Measurements from ENCODE around the gene TENT4B. TPM values are rescaled to one million over a fixed set of nuclear protein-coding genes. Genes with fewer than 3 reads are reported as not detected.

The TENT4B gene
- total RNA-seq, 6 donors from 2014 or later: 7.2 to 19.2 (median 10.6) TPM

DNA sequence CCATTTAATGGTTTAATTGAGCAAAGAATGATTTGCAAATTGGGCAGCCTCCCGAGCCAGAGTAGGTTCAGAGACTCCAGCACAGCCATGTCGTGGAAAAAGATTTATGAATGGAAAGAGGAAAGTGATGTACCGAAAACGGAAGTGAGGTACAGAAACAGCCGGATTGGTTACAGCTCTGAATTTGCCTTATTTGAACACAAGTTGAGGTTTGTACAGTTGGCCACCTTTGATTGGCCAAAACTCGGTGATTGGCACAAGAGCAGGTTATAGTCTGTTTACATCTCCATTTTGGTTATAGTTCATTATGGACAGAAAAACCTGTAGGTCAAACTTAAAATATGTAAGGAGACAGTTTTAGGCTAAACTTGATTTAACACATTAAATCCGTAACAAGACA is 44.5 kb downstream of the TENT4B start:
- H3K27me3 ChIP-seq: no peaks in the 10 kb centered on the region
- H3K9me3 ChIP-seq: no peaks in the 10 kb centered on the region
- H3K36me3 ChIP-seq: no peaks in the 10 kb centered on the region
- ATAC-seq (ENCODE audit: low FRiP score in 2 of 2) (no peak), DNase-seq (no peak)
- no peak overlapping the region for H3K27ac ChIP-seq
- H3K4me1 ChIP-seq: peaks cover 32 to 47% (median 38%) of the 10 kb centered on the region in 4 donors
- H3K4me3 ChIP-seq: no peak overlapping the region
- no peak for TF ChIP-seq POLR2A (IDR thresholded peaks at IDR 0.05)
- WGBS, 2 donors: 88 to 90% methylated on average over 7 of the region's 7 CpGs

- H3K9me3 ChIP-seq: no peaks in the 10 kb centered on the region
- TF ChIP-seq EP300 (IDR thresholded peaks at IDR 0.05) (no peak), POLR2AphosphoS5 (IDR thresholded peaks at IDR 0.05) (no peak)
- H3K27me3 ChIP-seq: no peaks in the 10 kb centered on the region
- peaks cover 45 to 61% (median 49%) of the 10 kb centered on the region in 4 donors for H3K4me1 ChIP-seq
- DNase-seq (no peak), ATAC-seq (ENCODE audit: low FRiP score in 2 of 2) (peak in 1 of 2 donors; percentile 34)
- H3K4me3 ChIP-seq: no peak overlapping the region
- H3K27ac ChIP-seq: peak overlapping the region in 2 of 4 donors; percentile 29 to 40
- 40 to 68% methylated on average over 2 to 4 of the region's 4 CpGs for WGBS, 2 donors
- H3K36me3 ChIP-seq: no peaks in the 10 kb centered on the region
Measured at GRCh38 chr16:50198802-50199403, 45.8 kb downstream of the TENT4B start.

DNA sequence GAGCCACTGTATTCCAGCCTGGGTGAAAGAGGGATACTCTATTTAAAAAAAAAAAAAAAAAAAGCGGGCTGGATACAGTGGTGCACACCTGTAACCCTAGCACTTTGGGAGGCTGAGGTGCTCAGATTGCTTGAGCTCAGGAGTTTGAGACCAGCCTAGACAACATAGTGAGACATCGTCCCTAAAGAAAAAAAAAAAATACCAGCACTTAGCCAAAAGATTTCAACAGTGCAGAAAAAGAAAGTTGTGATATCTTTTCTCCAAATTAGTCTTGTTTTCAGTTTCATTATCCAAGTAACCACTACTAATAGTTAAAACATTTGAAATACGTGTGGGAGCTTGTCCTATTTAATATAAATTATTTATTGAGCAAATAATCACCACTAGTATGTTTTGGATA is 48.7 kb downstream of the TENT4B start:
- peaks cover 35 to 57% (median 46%) of the 10 kb centered on the region in 4 donors for H3K4me1 ChIP-seq
- TF ChIP-seq POLR2A (IDR thresholded peaks at IDR 0.05): no peak
- TF ChIP-seq, protein P1, sequence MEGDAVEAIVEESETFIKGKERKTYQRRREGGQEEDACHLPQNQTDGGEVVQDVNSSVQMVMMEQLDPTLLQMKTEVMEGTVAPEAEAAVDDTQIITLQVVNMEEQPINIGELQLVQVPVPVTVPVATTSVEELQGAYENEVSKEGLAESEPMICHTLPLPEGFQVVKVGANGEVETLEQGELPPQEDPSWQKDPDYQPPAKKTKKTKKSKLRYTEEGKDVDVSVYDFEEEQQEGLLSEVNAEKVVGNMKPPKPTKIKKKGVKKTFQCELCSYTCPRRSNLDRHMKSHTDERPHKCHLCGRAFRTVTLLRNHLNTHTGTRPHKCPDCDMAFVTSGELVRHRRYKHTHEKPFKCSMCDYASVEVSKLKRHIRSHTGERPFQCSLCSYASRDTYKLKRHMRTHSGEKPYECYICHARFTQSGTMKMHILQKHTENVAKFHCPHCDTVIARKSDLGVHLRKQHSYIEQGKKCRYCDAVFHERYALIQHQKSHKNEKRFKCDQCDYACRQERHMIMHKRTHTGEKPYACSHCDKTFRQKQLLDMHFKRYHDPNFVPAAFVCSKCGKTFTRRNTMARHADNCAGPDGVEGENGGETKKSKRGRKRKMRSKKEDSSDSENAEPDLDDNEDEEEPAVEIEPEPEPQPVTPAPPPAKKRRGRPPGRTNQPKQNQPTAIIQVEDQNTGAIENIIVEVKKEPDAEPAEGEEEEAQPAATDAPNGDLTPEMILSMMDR (IDR thresholded peaks at IDR 0.05): no peak

DNA sequence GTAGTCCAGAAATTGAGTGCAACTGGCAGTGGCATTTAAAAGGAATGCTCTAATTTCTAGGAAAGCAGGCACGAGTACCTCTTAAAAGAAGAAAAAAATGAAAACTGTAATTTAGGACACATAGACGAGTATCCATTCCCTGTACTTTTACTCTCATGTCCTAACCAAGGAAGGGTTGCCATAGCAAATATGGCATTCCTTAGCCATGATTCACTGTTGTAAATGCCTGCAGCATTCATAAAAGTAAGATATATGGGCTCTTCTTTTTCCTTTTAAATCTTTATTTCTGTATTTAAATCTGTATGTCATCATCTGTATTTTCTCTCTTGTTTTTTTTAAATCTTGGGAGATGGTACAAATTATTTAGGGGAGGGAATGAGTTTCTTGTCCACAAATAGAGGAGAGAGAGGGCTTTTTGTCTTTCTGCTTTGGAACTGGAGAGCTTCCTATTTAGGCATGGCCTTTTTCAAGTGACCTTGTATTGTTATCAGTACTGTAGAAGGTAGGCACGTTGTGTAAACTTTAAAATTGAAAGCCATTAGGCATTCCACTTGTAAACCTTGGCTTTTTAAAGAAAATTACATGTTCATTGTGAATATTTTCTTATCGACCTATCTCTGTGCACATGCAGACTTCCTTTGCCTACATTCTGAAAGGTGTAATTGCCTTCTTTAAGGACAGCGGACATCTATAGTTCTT is 50.0 kb downstream of the TENT4B start:
- TF ChIP-seq POLR2A (IDR thresholded peaks at IDR 0.05): no peak
- peak; percentile 82 to 91 for ATAC-seq (ENCODE audit: low FRiP score in 2 of 2)
- Histone ChIP-seq H3K4me3 (no peak overlapping the region), H3K9me3 (no peaks in the 10 kb centered on the region), H3K4me1 (peaks cover 39 to 60% (median 47%) of the 10 kb centered on the region in 4 donors), H3K27me3 (no peaks in the 10 kb centered on the region), H3K36me3 (no peaks in the 10 kb centered on the region), H3K27ac (peak overlapping the region; percentile 35 to 72 (median 62))
- DNase-seq: no peak
- 43 to 48% methylated on average over 5 of the region's 5 CpGs for WGBS, 2 donors

More for the DNA sequence above, 48.7 kb downstream of the TENT4B start:
- Histone ChIP-seq H3K36me3 (no peaks in the 10 kb centered on the region), H3K9me3 (no peaks in the 10 kb centered on the region), H3K27ac (peak overlapping the region in 3 of 4 donors; percentile 3 to 28 (median 19)), H3K4me3 (no peak overlapping the region), H3K27me3 (no peaks in the 10 kb centered on the region)
- ATAC-seq (ENCODE audit: low FRiP score in 2 of 2): peak in 1 of 2 donors; percentile 27
- DNase-seq: no peak
- 54 to 58% methylated on average over 3 of the region's 3 CpGs for WGBS, 2 donors

- no peak for DNase-seq
- ATAC-seq (ENCODE audit: low FRiP score in 2 of 2): no peak
- Histone ChIP-seq H3K27me3 (no peaks in the 10 kb centered on the region), H3K27ac (peak overlapping the region; percentile 35 to 72 (median 62)), H3K9me3 (no peaks in the 10 kb centered on the region), H3K4me3 (no peak overlapping the region), H3K4me1 (peaks cover 45 to 62% (median 51%) of the 10 kb centered on the region in 4 donors), H3K36me3 (no peaks in the 10 kb centered on the region)
- 80 to 86% methylated on average over 6 of the region's 6 CpGs for WGBS, 2 donors
- TF ChIP-seq, protein P1 (IDR thresholded peaks at IDR 0.05): no peak
- TF ChIP-seq POLR2AphosphoS5 (IDR thresholded peaks at IDR 0.05): no peak
- TF ChIP-seq EP300 (IDR thresholded peaks at IDR 0.05): no peak
- TF ChIP-seq POLR2A (IDR thresholded peaks at IDR 0.05): no peak
Measured at GRCh38 chr16:50203681-50204080, 50.6 kb downstream of the TENT4B start.

DNA sequence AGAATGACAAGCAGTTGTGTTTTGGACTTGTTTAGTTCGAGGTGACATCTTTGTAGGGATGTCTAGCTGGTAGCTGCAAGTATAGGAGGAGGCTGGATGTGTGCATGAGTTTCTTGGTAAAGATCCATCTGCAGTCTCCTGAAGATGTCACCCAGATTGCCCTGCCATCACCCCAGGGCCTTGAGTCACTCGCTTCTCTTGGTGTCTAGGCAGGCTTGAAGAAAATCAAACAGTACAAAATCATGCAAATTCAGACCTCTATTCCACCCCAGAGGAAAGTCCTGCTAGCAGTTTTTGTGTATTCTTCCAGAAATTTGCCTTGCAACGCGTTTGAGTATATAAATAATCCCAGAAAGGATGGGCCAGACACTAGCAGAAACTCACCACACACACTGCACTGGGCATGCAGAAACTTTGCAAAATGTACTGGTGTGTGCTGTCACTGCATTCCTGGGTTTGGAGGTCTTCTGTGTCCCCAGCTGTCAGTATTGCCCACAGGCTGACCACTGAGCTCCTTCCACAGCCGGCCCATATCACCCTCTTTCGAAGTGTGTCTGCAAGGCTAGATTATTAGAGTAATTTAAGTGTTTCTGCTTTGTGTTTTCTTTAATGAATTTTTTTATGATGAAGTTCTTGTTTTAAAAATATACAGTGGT is 51.5 kb downstream of the TENT4B start:
- WGBS, 2 donors: 76 to 85% methylated on average over 6 of the region's 6 CpGs
- Histone ChIP-seq H3K9me3 (no peaks in the 10 kb centered on the region), H3K36me3 (no peaks in the 10 kb centered on the region), H3K4me3 (no peak overlapping the region), H3K4me1 (peaks cover 38 to 63% (median 52%) of the 10 kb centered on the region in 4 donors), H3K27ac (peak overlapping the region in 1 of 4 donors; percentile 72), H3K27me3 (no peaks in the 10 kb centered on the region)
- DNase-seq (no peak), ATAC-seq (ENCODE audit: low FRiP score in 2 of 2) (no peak)
- TF ChIP-seq, protein P1 (IDR thresholded peaks at IDR 0.05): no peak
- TF ChIP-seq POLR2A (IDR thresholded peaks at IDR 0.05) (no peak), POLR2AphosphoS5 (IDR thresholded peaks at IDR 0.05) (no peak), EP300 (IDR thresholded peaks at IDR 0.05) (no peak)

Data from upper lobe of left lung (tissue), 6 donors.